SIG-M5 treated with dmso at 0.1 percent for 504 hours (cell line): Measurements from ENCODE around the gene SMAP1.

Experiments
- DNase-seq: peaks from one replicate; lab custom pipeline; 2025; ENCODE audit not compliant: unreplicated experiment; lab: John Stamatoyannopoulos, UW

SMAP1 gene

DNA sequence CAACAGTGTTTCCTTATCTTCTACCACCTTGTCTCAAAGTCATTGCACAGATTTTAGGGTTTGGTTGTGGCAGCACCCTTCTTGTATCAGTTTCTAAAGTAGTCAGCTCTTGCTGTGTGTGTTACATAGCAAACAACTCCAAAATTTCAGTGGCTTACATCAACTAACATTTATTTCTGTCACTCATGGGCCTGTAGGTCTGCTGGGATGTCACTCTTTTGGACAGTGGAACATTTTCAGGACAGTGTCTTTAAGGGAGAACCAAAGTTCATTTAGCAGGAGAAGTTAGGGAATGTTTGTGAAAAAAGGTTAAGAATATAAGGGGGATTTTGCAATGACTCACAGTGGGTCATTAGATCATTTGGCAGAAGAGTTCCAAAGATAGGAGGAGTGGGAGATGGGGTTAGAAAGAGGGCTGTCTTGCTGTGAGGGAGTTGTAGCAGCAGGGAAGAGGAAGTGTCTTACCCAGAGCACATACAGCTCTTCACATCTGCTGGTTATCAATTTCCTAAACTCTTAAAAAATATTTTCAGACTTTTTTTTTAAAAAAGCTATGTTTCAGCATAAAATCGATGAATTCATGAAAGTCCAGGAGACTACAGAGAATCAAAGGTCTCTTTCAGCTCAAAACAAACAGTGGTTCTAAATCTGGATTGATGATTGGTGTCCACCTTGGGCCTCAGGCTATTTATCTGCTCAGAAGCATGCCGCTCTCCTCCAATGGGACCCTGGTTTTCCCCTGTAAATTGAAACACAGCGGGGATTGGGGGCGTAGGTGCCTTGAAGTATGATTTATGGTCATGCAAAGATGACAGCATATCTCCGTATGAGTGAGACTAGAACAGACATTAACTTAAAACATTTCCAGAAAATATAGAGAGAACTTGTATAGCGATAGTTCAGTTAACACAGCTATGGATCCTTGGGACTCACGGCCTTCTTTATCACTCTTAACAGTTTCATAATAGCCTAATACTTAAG, 171.9 kb downstream of the SMAP1 start:
- DNase-seq, result no peak

DNA sequence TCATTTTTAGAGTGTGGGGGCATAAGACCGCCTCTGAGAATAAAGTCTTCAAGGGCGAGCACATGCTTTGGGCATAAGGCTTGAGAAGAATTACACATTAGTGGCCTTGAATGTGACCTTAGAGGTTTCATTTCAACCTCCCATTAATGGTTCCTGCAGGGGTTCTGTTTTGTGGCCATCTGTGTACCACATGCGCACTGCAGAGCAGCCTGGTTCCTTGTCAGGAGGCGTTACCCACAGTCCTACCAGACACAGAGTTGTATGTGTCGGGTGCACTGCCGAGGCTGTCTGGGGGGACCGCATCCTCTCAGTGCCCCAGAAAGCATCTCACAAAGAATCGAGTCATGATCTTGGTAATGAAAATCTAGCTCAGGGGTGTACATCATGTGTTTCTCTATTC, 173.4 kb downstream of the SMAP1 start:
- DNase-seq, result no peak

DNA sequence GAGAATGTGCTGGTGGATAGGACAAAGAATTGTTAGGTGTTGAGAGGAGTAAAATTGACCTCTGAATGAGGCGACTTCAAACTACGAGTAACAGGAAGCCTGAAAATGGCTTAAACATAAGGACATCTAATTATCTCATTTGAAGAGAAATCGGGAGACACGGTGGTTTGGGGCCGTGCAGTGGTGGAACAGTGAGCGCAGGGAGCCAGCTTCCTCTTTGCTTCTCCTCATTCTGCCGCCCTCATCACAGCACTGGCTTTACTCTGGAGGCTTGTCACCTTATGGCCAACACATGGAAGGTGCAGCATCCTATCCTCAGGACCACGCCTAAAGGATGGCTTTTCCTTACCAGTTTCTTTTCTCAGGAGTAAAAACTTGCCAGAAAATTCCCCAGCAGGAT, 174.9 kb downstream of the SMAP1 start:
- no peak for DNase-seq

DNA sequence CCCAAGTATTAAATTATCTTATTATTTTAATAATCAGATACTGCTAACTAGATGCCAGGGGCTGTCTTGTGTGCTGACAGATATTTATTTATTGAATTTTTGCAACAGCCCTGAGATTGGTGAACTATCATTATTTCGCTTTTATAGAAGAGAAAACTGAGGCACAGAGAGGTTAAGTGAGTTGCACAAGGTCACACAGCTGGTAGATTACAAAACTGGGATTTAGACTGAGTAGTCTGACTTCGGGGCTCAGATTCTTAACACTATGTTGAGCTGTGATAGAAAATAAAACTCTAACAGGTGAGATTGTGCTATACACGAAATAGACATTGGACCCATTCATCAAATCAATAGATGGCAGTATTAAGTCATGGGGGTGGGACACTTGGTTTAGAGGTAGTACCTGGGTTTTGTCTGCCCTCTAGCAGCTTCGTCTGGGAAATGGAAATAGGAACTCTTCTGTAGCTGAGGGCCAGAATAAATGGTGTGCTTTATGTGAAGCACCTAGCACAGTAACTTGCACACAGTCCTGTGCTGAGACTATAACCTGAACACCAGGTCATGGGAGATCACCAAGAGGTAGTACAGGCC, 175.7 kb downstream of the SMAP1 start:
- no peak for DNase-seq

DNA sequence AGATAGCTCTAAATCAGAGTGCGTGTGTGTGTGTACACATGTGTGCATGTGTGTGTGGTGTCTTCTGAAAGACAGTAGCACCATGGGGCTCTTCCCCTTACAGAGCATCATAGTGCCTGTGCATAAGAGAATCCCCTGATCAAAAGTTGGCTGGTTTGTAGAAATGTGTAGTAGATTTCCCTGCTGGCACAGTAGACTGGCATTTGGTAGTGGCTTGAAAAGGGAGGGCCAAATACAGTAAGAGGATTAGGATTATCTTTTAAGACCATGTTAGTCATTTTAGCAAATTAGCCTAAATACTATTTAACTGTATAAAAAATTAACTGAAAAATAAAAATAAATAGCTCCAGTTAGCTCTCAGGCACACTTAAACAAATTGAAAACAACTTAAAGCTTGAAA, 176.6 kb downstream of the SMAP1 start:
- no peak for DNase-seq

DNA sequence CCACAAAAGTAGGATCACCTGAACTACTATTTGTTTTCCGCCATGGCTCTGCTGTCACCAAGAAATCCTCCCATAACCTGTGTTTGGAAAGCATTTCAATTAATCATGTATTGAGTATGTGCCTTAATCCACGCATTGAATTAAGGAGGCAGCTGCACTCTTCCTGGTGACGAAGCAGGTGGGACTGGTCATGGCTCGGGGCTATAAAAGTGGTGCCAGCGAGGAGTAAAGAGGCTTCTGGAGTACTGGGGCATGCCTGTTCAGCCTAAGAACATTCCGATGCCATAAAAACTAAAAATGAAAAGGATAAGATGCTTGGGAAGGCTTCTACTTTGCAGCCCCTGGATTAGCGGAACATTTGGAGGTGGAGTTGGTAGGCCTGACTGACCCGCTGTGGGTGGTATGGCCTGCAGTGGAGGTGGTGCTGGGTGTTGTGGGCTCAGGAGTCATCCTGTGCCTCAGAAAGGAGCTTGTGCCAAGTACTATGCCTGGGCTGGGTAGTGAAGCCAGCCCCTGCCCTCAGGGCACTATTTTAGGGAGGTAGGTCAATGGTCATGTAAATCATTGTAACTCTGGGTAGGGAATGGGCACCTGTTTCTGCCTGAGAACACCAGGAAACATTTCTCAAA, 178.6 kb downstream of the SMAP1 start:
- no peak for DNase-seq

DNA sequence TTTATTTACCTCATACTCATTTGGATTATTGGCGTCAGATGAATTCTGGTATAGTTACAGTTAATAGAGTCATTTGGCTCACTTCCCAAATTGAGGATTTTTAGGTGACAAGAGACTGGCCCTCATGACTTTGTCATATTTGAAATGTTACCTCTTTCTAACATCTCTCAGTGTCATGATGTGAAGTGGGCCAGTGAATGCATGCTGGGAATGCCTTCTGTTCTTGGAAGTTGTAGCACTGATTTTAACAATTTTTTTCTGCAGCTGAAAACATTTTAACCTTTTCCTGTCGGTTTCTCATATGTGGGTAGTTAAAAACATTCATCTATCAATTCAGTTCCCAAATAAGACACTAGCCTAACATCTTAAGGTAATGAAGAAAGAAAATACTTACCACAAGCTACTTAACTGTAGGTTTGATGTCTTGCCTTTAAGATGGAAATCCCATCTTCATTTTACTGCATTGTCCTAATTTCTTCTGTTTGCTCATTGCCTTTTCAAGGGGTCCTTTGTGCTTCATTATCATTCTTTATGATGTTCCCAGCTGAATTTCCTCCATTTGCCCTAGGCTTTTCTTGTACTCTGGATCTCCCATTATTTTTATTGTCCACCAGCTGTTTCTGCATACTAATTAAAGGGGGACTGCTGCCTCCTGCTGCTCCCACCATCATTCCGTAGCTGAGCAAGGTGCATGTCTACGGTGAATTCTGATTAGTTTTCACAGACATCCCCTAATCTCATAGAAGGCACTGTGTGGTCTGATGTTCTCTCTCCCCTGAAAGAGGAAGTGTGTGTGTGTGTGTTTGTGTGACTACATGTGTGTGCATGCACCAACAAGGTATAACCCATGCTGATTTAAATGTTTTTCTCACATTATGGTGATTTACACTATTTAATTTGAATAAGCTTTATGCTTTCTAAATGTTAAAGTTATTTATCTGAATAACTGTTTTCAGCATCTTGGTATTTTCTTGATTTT, 179.7 kb downstream of the SMAP1 start:
- DNase-seq, result no peak

DNA sequence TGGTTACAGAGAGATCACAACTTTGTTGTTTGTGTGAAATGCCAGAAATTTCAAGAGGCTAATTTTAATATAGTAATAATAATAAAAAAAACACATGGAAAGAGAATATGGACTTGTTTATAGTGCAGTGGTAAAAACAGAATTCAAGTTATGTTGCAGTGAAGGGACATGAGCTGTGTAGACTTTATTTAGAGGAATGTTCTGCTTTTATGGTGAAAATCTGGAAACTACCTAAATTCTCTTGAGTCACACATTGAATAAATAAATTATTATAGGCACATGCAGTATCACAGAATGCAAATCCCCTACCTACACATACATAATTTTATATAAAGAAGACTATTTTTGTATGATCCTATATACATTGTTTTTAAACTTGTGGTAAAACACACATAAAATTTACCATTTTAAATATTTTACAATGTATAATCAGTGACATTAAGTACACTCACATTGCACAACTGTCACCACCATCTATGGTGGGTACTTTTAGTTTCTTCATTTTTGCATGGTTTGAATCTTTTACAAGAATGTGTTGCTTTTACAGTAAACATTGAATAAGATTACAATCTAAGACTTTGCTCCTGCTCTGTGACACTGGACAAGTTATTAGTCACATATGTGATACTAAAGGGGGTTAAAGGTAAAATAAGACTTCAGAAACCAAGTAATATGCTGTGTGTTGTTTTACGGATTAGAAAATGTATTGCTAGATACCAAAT, 181.8 kb downstream of the SMAP1 start:
- DNase-seq, result no peak

DNA sequence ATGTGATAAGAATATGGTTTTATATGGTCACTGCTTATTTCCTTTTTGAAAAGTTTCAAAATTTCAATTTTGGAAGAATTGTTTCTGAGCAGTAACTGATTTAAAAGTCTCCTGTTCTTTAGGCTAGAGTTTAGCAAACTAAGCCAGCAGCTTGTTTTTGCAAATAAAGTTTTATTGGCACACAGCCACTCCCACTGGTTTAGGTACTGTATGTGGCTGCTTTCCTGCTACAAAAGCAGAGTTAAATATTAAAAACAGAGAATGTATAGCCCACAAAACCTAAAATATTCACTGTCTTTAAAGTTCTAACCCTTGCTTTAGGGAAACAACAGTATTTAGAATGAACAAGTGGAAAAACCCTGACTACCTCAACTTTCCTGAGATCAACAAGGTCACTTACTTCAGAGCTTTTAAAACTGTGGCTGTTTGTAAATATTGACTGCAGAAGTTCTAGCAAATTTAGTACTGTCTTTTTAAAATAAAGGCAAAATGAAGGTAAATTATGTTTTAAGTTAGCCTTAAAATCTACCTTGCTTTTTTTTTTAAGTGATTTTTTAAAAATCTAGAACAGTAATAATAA, 185.1 kb downstream of the SMAP1 start:
- no peak for DNase-seq

DNA sequence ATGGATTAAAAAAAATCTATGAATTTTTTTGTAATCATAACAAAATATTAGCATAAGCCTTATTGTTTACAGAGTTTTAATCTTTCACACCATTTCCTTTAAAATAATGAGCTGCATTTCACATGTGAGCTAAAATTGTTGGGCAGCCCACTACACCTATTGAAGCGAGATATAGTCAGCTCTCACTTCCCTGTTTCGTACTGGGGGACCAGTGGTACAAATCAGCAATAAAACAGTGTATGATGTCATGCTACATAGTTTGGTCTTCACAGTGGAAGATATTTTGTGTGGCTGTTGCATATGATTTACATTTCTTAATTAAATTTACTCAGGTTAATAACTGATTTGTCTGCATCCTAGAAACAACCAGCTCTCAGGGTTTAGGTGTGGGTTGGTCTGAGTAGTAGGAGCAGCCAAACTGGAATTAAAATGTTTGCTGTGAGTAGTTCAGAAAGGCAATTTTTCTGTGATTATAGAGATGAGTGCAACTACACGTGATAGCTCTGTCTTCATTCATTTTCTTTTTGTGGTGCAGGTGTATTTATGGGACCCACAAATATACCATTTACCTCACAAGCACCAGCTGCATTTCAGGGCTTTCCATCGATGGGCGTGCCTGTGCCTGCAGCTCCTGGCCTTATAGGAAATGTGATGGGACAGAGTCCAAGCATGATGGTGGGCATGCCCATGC, 189.8 kb downstream of the SMAP1 start:
- DNase-seq, result no peak

DNA sequence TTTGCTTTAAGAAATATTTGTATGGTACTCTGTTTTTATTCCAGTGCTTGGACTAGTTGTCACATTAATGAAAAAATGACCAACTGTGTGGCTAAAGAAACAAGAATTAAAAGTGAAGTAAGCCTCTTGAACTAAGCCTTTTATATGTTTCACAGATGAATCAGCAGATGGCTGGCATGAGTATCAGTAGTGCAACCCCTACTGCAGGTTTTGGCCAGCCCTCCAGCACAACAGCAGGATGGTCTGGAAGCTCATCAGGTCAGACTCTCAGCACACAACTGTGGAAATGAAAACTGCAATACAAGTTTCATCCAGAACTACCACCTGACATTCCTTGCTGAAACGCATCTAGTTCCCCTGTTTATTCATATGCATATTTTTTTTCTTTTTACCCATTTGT, 192.4 kb downstream of the SMAP1 start:
- no peak for DNase-seq

DNA sequence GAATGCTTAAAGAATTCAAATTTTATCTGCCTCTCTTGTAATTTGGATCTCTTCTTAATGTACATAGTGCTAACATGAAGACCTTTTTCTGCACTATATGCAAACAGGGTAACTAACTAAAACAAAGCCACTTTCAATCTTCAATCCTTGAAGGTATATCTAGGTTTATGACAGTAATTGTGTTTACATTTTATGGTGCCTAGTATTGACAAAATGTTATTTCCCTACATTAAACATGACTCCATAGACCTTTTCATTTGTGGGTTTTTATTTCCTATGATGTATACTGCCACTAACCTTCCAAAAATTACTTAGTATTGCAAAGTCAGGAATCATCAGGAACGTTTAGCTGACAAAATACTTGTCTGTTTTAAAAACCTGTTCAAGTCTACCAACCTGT, 193.2 kb downstream of the SMAP1 start:
- no peak for DNase-seq

DNA sequence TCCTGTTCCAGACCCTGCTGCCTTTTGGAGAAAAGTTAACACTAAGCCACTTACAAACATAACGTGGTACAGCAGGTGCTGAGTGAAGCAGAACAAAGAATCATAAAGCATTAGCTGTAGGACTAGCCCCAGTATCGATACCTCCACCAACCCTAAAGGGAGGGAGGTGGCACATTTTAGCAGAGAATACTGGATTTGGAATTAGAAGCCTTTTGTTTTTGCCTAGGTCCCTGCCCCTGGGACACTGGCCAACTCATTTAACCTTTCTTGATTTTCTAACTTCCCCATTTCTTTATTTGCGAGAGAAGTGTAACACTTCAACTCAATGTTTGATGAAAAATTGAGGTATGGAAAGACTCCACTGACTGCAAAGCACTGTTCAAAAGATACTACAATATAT, 195.7 kb downstream of the SMAP1 start:
- no peak for DNase-seq

DNA sequence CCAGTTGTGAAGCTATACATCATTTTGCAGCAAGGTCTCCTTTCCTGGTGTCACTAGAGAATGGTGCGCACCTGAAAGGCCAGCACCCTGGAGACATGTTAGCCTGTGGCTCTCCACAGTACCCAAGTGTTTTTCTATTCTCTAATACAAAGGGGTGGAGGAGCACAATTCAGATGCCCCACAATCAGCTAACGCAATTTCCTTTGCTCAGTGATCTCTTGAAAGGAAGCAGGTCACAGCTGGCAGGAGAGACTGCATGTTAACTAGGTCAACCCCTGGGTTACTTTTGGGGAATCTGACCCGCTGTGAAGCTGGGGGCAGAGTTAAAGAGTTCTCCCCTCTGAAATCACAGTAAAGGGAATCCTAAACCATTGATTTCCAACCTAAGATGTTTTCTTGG, 196.7 kb downstream of the SMAP1 start:
- no peak for DNase-seq

DNA sequence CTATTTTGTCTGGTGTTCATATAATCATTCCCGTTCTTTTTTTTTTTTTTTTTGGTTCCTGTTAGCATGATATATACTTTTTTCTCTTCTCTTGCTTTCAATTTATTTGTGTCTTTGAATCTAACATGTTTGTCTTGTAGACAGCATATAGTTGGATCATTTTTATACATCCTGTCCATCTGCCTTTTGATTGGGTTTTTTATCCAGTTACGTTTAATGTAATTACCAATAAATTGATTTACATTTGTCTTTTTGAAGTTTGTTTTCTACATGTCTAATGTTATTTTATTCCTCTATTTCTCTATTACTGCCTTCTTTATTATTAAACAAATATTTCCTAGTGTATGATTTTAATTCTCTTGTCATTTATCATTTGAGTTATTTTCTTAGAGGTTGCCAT, 204.8 kb downstream of the SMAP1 start:
- DNase-seq, result no peak

DNA sequence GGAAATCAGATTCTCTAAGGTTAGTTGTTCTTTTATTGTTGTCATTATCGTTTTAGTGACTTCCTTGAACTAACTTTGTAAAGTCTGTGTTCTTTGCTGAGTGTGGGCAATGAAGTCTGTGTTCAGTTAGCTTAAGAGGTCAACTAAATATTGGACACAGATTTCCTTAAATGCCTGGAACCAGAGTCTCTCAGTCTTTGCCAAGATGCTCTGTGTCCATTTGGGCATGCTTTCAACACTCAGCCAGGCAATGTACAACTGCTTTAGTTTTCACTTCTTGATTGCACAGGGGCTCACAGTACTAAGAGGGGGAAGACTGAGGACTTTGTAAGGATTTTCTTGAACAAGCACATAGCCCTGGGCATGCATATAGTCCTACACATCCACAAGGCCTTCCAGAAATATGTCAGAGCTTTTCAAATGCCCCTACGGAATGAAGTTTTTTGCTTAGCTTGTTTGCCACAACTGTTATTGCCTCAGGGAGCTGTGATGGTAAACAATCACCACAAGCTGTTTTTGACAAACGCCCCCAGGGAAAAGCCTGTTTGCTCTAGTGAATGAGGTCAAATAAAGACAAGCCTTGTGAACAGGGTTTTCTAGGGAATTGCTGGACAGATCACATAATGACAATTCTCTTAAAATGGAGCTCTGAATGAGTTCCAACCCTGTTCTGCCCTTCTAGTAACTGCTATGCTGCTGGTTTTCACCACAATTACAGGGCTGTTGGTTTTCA, 206.7 kb downstream of the SMAP1 start:
- no peak for DNase-seq

DNA sequence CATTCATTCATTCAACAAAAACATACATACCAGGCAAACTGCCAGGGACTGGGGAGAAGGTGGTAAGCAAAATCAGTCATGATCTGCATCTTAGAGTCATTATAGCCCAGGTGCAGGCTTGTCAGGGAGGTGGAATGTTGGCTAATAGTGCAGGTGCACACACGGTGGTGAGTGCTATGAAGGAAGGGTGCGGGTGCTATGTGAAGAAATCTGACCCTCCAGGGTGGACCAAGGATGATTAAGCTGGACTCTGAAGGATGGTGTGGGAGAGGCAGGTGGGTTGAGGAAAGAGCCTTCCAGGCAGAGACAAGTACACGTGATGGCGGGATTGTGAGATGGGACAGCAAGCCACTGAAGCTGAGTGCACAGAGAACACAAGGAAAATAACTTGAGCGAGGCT, 211.8 kb downstream of the SMAP1 start:
- DNase-seq, result no peak

DNA sequence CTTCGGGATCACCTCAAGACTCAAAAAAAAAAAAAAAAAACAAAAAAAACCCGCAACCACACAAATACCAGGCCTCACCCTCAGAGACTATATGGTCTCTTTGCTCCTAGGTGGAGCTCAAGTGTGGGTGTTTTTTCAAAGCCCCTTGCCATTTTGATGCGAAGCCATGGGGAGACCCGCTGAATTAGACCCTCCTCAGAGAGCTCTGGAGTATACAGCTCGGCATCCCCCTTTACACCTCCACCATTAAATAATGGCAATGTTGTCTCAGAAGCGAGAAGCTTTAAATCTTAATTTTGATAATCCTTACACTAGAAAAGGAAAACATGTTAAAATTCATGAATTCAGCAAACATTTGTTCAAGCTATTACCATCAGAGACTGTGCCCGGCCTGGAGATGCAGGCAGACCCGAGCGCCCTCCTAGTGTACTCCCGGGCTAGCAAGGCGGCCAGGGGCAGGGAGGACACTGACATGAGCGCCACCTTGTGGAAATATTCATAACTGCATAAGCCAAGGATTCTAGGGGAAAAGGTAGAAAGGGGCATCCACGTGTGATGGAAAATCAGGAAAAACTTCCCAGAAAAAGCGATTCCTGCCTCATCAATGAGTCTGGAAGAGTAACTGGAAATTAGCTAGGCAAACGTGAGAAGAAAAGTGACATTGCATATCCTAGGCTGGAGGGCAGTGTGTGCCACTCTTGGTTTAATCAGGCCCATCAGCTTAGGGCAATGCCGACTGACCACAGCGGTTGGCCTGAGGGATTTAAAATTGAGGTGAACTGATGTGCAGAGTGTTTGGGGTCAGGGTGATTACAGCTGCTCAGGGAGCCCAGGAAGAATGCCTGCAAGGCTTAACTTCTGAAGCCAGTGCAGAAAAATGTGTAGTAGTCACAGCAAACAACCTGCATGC, 216.6 kb downstream of the SMAP1 start:
- DNase-seq, result peak; percentile 28
